Adrenal gland (tissue), 12 donors: Measurements from ENCODE around the gene AK3. TPM values are rescaled to one million over a fixed set of nuclear protein-coding genes. Genes with fewer than 3 reads are reported as not detected.

Experiments
- DNase-seq, 7 donors: peaks; one replicate each; pipeline ENCODE4 v3.0.0-alpha.2; 2019 to 2020
- H3K27ac ChIP-seq, 5 donors: fragments of 200-600 bp; sonication (generic) in 4 of 5; 1 replicate in 3 of 5; 2 replicates in 2 of 5; pipeline versions ENCODE4 v1.5.1 to v1.8.0; 2016 to 2020; ENCODE audit warnings: mild to moderate bottlenecking in 1 of 5
- H3K27me3 ChIP-seq: fragments of 200-600 bp; 2 replicates; pipeline ENCODE4 v1.8.0; 2021
- H3K36me3 ChIP-seq, 2 donors: fragments of 200-600 bp; replicated peaks in 1 of 2; 1 replicate in 1 of 2; 2 replicates in 1 of 2; pipeline versions ENCODE4 v1.5.1 to v1.8.0; 2018 to 2022
- H3K4me1 ChIP-seq, 2 donors: fragments of 200-600 bp; replicated peaks in 1 of 2; 1 replicate in 1 of 2; 2 replicates in 1 of 2; pipeline versions ENCODE4 v1.5.1 to v1.8.0; 2018 to 2021
- H3K4me3 ChIP-seq, 4 donors: fragments of 200-600 bp; sonication (generic) in 3 of 4; one replicate each; pipeline ENCODE4 v1.5.1; 2016 to 2018
- H3K9me3 ChIP-seq, 3 donors: fragments of 200-600 bp; sonication (generic) in 1 of 3; replicated peaks in 1 of 3; 1 replicate in 2 of 3; 2 replicates in 1 of 3; pipeline versions ENCODE4 v1.5.1 to v1.8.0; 2016 to 2021
- POLR2A ChIP-seq, 2 donors: fragments of 450-650 bp; IDR thresholded peaks; one replicate each; pipeline ENCODE4 v1.6.1; 2017; ENCODE audit warnings: antibody characterized with exemption in 2 of 2, mild to moderate bottlenecking in 2 of 2, moderate library complexity in 1 of 2
- WGBS, 4 donors: extraction: QIAGEN DNeasy Blood & Tissue Kit in 2 of 4; methylation state at CpG; one replicate each; pipeline versions ENCODE4 v1.1.5 to v1.1.7; 2013 to 2017; 5-methylcytosine and 5-hydroxymethylcytosine counted together
- intact Hi-C, 2 donors: fragments of 100-400 bp; cut with DNase I; formaldehyde crosslinking; loops; one replicate each; pipeline versions ENCODE4 v1.14.1 to v1.15.0; 2022 to 2023
- polyA plus RNA-seq, 3 donors: library from polyadenylated mRNA; stranded (reverse); fragments of 200-250 nt in 2 of 3; fragments of 350-450 nt in 1 of 3; fragmentation: Illumina TruSeq in 1 of 3; extraction: RNeasy Lipid Tissue Mini Kit (QIAGEN cat#74804) in 1 of 3; gene quantifications; one replicate each; pipeline ENCODE4 v1.2.3, GENCODE V29; 2013 to 2014
- total RNA-seq, 9 donors: library from RNA; depleted of rRNA in 4 of 9; stranded (reverse); fragments of >200 nt in 4 of 9; fragments of 120-200 nt in 1 of 9; fragmentation: NEBNext Ultra II Directional in 1 of 9; extraction: Animal tissue kit (Norgen Biotek cat#: 25700) in 1 of 9; gene quantifications; one replicate each; pipeline versions ENCODE4 v1.1.0 to v1.2.4, GENCODE V29; 2013 to 2023
- TF ChIP-seq, protein P1 (sequence below), 6 experiments: fragments of 450-650 bp in 4 of 6; fragments of 200-600 bp in 2 of 6; sonication (generic) in 1 of 6; IDR thresholded peaks; 1 replicate in 5 of 6; 2 replicates in 1 of 6; pipeline versions ENCODE4 v1.5.1 to v1.8.0; 2016 to 2021; ENCODE audit warnings: antibody characterized with exemption in 6 of 6, mild to moderate bottlenecking in 2 of 6, moderate library complexity in 1 of 6
- donor health status: healthy with polysubstance abuse.
- donor health status: Bipolar disorder and iron deficiency.
- donor health status: DM: yes; HTN: yes; CAD: no.
- donor health status: DM: no; HTN: no; CAD: no.
- donor health status: DM: no; HTN: no; CAD: no.
- donor health status: DM: yes; HTN: yes; CAD: no.

AK3 gene
- total and polyA plus RNA-seq, 12 donors: 31.6 to 237 (median 113) TPM

DNA sequence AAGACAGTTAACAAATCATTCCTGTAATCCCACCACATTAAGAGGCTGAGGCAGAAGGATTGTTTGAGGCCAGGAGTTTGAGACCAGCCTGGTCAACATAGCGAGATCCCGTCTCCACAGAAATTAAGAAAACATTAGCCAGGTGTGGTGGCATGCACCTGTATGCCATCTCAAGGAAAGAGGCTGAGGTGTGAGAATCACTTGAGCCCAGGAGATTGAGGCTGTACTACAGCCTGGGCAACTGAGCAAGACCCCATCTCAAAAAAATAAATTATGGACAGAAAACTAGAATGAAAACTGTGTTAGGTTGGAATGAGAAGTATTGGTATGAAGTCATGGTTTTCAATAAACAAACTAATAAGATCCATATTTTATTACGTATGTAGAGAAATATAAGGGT is 23.0 kb upstream of the AK3 start:
- intact Hi-C loops: loop anchor here (5.0 to 10.0 kb wide), 6 partner anchors 158 to 831 kb away; partner anchors contain the start of genes JAK2 (in 2 of the 2) and PLGRKT (in 1 of the 2)
- Histone ChIP-seq H3K4me3 (no peak overlapping the region), H3K9me3 (no peaks in the 10 kb centered on the region), H3K4me1 (peaks cover 0 to 14% of the 10 kb centered on the region in 2 donors), H3K36me3 (no peaks in the 10 kb centered on the region), H3K27ac (no peak overlapping the region), H3K27me3 (no peaks in the 10 kb centered on the region)
- WGBS, 4 donors: 62 to 79% (median 69%) methylated on average over 3 of the region's 3 CpGs
- DNase-seq: no peak
- TF ChIP-seq, protein P1, sequence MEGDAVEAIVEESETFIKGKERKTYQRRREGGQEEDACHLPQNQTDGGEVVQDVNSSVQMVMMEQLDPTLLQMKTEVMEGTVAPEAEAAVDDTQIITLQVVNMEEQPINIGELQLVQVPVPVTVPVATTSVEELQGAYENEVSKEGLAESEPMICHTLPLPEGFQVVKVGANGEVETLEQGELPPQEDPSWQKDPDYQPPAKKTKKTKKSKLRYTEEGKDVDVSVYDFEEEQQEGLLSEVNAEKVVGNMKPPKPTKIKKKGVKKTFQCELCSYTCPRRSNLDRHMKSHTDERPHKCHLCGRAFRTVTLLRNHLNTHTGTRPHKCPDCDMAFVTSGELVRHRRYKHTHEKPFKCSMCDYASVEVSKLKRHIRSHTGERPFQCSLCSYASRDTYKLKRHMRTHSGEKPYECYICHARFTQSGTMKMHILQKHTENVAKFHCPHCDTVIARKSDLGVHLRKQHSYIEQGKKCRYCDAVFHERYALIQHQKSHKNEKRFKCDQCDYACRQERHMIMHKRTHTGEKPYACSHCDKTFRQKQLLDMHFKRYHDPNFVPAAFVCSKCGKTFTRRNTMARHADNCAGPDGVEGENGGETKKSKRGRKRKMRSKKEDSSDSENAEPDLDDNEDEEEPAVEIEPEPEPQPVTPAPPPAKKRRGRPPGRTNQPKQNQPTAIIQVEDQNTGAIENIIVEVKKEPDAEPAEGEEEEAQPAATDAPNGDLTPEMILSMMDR (IDR thresholded peaks at IDR 0.05): no peak
- TF ChIP-seq POLR2A (IDR thresholded peaks at IDR 0.05): no peak

DNA sequence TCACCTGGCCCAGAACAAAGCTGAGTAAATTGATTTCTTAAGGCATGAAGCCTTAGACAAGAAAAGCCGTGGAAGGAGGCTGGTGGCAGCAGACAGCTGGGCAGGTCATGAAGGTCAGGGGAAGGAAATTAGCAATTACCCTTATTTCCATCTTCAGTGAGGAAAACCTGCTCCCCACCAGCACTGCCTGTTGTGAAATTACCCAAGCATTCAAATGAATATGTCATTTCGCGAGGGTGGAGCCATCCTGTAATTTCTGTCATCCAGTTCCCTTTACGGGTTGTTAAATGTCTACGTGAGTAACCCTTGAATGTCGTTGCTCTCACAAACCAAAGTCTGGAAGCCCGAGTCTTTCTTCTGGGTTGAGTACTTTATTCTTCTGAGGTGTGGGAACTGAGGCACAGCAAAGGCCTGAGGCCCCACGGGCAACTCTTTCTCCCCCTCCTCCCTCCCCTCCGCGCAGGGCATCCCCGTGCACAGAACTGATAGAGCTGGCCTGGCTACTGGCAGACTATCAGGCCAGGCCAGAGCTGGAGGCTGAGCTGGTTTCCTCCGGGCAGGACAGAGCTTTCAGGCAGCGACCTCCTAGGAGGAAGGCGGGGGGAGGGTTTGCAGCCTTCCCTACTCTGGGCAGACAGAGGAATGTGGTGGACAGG is 22.0 kb upstream of the AK3 start:
- 32 to 47% (median 41%) methylated on average over 8 to 14 of the region's 14 CpGs for WGBS, 4 donors
- no peak for TF ChIP-seq POLR2A (IDR thresholded peaks at IDR 0.05)
- TF ChIP-seq, protein P1 (IDR thresholded peaks at IDR 0.05): peak in 1 of 6 experiments; percentile 18
- Histone ChIP-seq H3K36me3 (no peaks in the 10 kb centered on the region), H3K27me3 (no peaks in the 10 kb centered on the region), H3K9me3 (no peaks in the 10 kb centered on the region), H3K4me1 (peaks cover 0 to 14% of the 10 kb centered on the region in 2 donors), H3K4me3 (peak overlapping the region in 1 of 4 donors; percentile 33), H3K27ac (peak overlapping the region in 2 of 5 donors; percentile 9 to 54)
- peak in 6 of 7 donors; percentile 26 to 69 (median 34) for DNase-seq
- intact Hi-C loops: loop anchor here (5.0 to 10.0 kb wide), 6 partner anchors 159 to 832 kb away; partner anchors contain the start of genes JAK2 (in 2 of the 2) and PLGRKT (in 1 of the 2)

DNA sequence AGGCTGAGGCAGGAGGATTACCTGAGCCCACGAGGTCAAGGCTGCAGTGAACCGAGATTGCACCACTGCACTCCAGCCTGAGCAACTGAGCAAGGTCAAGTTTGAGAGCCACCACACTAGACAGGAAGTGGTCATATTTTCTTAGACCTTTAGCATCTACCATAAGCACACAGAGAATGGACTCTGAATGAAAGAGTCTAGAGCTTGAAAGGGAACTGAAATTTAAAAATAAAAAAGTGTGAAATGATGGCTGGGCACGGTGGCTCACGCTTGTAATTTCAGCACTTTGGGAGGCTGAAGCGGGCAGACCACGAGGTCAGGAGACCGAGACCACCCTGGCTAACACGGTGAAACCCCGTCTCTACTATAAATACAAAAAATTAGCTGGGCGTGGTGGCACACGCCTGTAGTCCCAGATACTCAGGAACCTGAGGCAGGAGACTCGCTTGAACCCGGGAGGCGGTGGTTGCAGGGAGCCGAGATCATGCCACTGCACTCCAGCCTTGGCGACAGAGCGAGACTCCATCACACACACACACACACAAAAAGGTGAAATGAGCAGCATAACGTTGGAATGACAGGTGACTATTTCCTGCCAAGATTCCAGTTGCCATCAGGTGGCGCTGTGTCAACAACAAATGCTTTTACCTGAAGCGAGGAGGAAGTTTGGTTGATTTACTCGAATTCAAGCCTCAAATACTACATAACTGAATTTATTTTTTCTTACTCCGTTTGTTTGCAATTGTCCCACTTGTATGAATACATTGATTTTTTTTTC is 21.3 kb upstream of the AK3 start:
- Histone ChIP-seq H3K27me3 (no peaks in the 10 kb centered on the region), H3K4me3 (peak overlapping the region in 1 of 4 donors; percentile 33), H3K9me3 (no peaks in the 10 kb centered on the region), H3K36me3 (no peaks in the 10 kb centered on the region), H3K27ac (peak overlapping the region in 1 of 5 donors; percentile 54), H3K4me1 (peaks cover 0 to 14% of the 10 kb centered on the region in 2 donors)
- WGBS, 4 donors: 13 to 21% (median 16%) methylated on average over 16 to 22 of the region's 22 CpGs
- intact Hi-C loops: loop anchor here (5.0 to 10.0 kb wide), 6 partner anchors 160 to 833 kb away; partner anchors contain the start of genes JAK2 (in 2 of the 2) and PLGRKT (in 1 of the 2)
- TF ChIP-seq POLR2A (IDR thresholded peaks at IDR 0.05): no peak
- TF ChIP-seq, protein P1 (IDR thresholded peaks at IDR 0.05): peak; percentile 72 to 94 (median 82)
- peak; percentile 63 to 94 (median 80) for DNase-seq

DNA sequence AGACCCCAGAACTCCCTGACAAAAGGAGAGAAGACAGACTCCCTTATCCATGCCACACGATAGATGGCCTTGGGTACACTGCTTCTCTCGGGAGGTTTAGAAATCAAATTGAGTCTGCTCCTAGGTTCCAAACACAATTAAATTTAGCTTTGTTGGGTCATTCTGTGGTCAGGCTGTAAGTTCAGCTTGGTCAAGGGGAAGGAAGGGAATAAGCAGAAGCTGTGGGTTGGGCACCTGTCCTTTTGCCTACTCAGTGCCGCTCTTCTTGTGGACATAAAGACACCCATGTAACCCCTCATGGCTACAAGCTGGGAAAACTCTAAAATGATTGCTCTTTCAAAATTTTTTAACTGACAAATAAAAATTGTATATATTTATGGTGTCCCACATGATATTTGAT is 19.1 kb upstream of the AK3 start:
- WGBS, 4 donors: 41 to 87% (median 51%) methylated on average over 3 of the region's 3 CpGs
- Histone ChIP-seq H3K27me3 (no peaks in the 10 kb centered on the region), H3K4me1 (peaks cover 0 to 14% of the 10 kb centered on the region in 2 donors), H3K9me3 (no peaks in the 10 kb centered on the region), H3K4me3 (no peak overlapping the region), H3K36me3 (no peaks in the 10 kb centered on the region), H3K27ac (no peak overlapping the region)
- DNase-seq: peak in 1 of 7 donors; percentile 24
- intact Hi-C loops: loop anchor here (5.0 to 10.0 kb wide), 6 partner anchors 162 to 835 kb away; partner anchors contain the start of genes JAK2 (in 2 of the 2) and PLGRKT (in 1 of the 2)
- TF ChIP-seq, protein P1 (IDR thresholded peaks at IDR 0.05): no peak
- TF ChIP-seq POLR2A (IDR thresholded peaks at IDR 0.05): no peak
